GM19351 (cell line): ENCODE data around the gene ANKRD30A.
"Not testable (repeated sequence)": the region's sequence is repeated elsewhere in the genome, so short reads cannot be mapped to it uniquely, and the experiment has no call there.

Experiments
- ATAC-seq: cut with Tn5 transposase; IDR thresholded peaks from one replicate; pipeline ENCODE4 v1.9.1; 2021; ENCODE audit warnings: mild to moderate bottlenecking, moderate library complexity; ENCODE audit not compliant: unreplicated experiment

Gene ANKRD30A

DNA sequence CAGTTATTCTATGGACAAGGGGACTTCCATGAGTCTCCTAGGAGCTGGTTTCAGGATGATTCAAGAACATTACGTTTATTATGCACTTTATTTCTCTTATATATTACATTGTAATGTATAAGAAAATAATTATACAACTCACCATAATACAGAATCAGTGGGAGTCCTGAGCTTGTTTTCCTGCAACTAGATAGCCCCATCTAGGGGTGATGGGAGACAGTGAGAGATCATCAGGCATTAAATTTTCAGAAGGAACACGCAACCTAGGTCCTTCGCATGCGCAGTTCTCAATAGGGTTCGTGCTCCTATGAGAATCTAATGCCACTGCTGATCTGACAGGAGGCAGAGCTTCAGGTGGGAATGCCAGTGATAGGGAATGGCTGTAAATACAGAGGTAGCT lies 137.9 kb downstream of the ANKRD30A start:
- ATAC-seq: no peak

DNA sequence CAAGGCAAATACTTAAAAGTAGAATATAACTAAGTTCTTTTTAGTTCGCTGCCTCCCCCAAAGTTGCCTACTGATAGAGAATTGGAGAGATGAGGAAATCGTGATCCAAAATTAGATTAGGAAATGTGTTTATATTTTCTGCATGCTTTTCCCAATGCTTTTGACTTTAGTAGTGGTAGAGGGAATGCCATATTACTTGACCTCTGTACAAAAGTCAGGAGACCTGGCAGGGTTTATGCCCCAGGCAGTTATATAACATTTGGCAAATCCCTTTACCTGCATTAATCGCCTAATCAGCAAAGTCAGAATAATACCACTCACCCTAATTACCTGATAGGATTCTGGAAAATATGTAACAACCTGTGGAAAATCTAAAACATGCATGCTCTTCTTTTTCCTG lies 142.9 kb downstream of the ANKRD30A start:
- ATAC-seq: no peak

DNA sequence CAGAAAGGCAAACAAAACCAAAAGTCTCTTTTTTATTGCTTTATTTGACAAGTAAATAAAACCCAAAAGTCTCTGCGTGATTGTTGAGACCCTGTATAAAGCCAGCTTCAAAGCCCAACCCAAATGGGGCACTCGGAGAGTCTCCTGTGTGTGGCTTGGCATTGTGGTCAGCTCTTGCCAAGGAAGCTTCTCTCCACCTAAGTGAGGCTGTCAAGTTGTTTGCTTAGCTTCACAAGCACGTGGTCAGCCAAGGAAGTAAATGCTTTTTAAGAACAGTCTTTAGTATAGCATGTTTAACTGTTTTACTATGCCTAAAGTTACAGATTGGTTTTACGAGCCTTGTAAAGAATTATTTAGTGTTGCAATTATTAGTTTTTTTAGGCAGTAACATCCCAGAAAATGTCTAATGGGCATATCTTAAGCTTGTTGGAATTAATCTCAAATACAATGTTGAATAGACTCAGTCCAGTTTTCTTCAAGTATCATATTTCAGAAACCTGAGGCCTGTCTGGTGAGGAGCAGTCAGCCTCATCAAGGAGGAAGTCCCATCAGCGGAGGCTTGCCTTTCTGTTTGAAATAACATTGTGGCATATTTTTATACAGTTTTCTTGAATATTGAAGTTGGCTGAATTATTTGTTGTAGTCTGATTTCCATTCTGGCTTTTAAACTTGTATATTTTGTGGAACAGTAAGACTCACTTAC lies 144.3 kb downstream of the ANKRD30A start:
- no peak for ATAC-seq

DNA sequence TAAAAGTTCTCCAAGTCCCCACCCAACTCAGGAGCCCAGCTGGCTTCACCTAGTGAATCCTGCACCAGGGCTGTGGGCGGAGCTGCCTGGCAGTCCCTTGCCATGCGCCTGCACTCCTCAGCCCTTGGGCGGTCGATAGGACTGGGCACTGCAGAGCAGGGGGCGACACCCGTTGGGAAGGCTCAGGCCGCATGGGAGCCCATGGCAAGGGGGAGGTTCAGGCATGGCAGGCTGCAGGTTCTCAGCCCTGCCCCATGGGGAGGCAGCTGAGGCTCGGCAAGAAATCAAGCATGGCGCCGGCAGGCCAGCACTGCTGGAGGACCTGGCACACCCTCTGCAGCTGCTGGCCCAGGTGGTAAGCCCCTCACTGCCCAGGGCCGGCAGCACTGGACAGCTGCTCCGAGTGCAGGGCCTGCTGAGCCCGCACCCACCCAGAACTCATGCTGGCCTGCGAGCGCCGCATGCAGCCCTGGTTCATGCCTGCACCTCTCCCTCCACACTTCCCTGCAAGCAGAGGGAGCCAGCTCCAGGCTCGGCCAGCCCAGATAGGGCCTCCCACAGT lies 149.9 kb downstream of the ANKRD30A start:
- ATAC-seq: no peak

DNA sequence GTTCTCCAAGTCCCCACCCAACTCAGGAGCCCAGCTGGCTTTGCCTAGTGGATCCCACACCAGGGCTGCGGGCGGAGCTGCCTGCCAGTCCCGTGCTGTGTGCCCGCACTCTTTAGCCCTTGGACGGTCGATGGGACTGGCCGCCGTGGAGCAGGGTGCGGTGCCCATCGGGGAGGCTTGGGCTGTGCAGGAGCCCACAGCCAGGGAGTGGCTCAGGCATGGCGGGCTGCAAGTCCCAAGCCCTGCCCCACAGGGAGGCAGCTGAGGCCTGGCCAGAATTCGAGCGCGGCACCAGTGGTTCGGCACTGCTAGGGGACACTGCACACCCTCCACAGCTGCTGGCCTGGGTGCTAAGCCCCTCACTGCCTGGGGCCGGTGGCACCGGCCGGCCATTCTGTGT lies 159.7 kb downstream of the ANKRD30A start:
- ATAC-seq: no peak

DNA sequence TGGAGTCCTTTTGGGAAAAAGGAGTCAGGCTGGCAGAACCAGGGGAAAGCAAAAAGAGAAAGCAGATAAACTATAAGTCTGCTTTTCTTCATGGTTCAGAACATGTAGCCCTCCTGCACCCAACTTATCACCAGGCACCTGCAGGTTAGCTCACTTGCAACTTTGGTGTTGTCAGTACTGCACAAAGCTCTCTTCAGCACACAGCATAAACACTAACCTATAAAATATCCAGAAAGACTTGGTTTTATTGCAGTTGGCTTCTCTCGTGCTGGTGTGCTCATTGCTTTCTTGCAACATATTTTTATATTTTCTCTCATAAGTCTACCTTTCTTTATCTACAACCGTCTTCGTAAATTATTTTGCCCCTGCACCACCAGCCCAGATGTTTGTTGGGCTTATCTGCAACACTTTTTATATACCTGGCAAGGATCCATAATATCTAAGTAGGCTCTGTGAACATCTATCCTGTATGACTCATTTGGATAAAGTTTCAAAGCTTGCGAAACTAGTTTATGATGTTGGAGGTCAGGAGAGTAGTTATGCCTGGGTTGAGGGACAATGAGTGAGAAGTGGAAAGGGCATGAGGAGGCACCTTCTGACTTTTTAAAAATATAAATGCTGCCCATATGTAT lies 164.6 kb downstream of the ANKRD30A start:
- no peak for ATAC-seq

DNA sequence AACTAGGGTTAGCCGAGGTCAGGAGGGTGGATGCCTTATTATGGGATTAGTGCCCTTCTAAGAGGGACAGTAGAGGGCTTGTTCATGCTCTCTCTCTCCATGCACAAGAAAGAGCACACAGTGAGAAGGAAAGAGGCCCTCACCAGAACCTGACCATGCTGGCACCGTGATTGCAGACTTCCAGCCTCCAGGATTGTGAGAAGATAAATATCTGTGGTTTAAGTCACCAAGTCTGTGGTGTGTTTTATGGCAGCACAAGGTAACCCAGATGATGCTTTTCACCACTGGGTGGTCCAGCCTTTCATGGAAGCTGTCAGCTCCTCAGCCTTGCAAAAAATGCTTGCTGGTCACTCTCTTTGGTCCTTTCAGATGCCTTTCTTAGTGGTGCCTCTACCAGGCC lies 175.9 kb downstream of the ANKRD30A start:
- no peak for ATAC-seq

DNA sequence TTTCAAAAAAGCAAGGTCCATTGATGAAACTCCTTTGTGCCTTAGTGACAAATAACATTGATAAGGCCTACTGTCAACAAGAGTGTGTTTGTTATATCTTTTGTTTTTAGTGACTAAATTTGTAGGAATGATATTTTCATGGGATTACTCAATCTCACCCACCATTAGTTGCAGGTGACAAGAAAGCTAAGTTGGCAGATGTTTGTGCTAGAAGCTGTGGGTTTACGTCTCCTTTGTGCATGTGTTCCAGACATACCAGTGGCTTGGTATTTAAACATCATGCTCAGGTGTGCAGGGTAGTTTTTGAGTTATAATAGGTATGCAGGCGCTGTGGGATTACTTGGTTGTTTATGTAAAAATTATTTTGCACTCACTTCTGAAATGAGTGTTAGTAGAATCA lies 178.6 kb downstream of the ANKRD30A start:
- no peak for ATAC-seq

DNA sequence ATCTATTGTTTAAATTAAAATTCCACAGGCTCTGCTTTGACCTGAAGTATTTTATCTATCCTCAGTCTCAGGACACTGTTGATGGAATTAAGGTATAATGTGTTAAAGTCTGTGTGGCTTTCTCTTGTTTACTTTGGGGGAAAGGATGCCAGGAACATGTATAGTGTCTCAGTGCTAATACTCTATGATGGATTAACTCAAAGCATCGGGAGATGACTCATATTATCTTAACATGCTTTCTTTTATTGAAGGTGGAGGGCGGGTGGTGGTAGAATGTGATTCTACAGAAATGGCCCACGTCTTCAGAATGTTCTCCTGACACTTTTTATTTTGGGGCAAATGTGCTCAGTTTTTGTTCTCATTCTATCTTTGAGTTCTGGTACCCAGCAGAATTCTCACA lies 189.0 kb downstream of the ANKRD30A start:
- no peak for ATAC-seq

DNA sequence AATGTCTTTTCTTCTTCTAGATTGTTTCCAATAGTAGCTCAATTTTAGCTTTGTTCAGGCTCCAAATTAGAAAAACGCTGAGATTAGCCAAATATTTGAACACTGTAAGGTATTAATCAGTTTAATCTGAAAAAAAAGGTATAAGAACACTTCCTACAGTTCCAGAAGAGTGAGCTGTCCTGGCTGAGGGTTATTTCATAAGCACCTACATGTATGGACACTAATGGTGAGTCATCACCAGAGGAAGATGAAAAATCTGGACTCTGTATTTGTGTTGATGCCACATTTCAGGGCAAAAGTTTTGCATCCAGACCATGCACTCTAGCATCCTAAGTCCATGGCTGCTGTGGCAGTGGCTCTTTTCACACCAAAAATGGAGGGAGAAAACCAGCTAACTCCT lies 189.5 kb downstream of the ANKRD30A start:
- no peak for ATAC-seq

DNA sequence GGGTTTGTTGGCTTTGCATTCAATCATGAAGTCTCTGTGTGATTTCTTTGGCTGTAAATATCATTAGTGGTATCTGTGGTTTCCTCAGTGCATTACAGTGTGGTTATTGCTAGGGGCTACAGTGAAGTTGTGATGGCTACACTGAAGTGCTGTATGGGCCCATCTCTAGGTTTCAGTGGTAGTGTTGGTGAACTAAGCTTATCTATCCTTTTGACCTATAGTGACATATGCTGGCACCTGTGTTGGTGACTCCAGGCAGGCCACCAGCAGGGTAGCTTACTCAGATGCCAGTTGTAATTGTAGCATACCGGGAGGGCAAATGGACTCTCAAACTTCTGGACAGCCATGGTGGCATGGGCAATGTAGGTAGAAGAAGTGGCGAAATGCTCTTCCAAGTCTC lies 219.0 kb downstream of the ANKRD30A start:
- no peak for ATAC-seq

DNA sequence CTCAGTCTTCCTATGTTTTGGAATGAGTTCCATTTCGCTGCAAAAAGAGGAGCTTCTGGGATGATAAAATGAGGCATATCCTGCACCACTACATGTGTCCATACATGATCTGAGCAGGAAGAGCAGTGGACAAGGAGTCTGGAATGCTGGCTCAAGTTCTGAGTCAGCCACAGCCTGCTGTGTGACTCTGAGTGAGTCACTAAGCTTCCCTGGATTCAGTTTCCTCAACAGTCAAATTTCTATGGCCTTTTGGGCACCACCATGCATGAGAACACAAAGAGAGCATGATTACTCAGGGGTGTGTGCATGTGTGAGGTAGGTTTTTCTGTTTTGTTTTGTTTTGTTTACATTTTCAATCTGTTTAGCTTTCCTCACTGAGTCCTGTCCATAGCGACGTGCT lies 254.6 kb downstream of the ANKRD30A start:
- ATAC-seq: no peak

DNA sequence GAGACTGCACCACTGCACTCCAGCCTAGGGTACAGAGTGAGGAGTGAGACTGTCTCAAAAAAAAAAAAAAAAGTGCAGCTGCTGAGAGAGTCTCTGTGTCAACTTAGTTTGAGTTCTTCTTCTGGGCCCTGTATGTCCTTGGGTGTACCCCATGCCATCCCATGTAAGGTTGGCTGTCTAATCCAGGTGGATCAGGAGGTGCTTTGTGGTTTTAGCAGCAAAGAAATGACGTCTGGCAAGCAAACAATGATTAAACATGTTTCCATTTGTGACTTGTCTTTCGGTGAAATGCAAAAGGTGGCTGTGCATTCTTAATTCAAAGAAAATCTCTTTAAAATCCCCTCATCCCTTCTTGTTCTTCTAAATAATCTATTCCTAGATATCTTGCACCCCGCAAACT lies 255.9 kb downstream of the ANKRD30A start:
- no peak for ATAC-seq

DNA sequence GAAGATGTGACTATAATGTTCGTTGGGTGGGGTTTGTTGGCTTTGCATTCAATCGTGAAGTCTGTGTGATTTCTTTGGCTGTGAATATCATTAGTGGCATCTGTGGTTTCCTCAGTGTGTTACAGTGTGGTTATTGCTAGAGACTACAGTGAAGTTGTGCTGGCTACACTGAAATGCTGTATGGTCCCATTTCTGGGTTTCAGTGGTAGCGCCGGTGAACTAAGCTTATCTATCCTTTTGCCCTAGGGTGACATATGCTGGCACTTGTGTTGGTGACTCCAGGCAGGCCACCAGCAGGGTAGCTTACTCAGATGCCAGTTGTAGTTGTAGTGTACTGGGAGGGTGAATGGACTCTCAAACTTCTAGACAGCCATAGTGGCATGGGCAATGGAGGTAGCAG lies 259.5 kb downstream of the ANKRD30A start:
- ATAC-seq: no peak

DNA sequence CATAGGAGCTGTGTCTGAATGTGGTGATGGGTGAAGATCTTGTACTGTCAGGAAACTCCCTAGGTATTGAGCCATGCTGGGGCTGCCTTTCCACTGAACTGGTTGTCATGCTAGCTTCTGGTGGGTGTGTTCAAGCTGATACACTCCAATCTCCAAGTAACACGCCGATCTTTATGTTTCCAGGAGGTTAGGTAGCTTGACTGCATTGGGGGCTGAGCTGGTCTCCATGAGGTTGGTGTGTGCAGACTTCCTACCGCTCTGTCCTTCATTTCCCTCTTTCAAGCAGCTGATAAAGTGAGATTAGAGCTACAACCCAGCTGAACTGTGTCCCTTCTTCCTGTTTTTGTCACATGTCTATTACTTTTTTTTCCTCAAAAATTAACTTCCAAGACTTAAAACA lies 265.5 kb downstream of the ANKRD30A start:
- ATAC-seq: no peak

DNA sequence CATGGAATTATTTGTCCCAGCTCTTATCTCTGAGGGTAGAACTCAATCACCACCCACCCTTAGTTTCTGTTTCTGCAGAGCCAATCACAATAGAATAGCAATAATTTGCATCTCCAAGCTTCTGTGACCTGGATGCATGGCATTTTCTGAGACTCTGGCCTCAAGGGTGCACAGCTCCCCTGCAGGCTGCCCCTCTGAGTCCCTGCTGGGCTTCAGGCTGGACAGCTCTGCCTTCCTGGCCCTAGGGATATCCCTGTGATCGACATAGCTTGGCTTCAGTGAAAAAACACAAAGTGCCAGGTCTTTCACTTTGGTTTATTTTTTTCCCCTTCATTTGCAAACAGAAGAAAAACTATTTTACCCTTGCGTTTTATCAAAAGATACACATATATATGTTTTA lies 275.4 kb downstream of the ANKRD30A start:
- not testable (repeated sequence) for ATAC-seq

DNA sequence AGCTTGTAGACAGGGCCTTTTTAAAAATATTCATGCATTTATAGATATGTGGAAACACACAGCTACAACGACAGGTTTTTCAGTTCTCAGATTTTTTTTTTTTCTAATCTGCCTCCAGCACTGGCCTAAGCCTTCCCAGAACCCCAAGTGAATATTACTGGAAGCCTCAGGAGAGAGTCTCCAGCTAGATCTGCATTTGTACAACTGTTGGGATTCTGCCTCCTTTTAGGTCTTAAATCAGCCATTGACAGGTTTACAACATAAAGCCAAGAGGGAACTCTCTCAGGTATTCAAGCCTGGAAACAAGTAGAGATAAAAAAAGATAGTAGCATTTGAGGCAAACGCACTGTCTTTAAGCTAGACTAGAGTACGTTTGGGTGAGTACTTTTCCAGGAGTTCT lies 275.8 kb downstream of the ANKRD30A start:
- ATAC-seq: no peak

DNA sequence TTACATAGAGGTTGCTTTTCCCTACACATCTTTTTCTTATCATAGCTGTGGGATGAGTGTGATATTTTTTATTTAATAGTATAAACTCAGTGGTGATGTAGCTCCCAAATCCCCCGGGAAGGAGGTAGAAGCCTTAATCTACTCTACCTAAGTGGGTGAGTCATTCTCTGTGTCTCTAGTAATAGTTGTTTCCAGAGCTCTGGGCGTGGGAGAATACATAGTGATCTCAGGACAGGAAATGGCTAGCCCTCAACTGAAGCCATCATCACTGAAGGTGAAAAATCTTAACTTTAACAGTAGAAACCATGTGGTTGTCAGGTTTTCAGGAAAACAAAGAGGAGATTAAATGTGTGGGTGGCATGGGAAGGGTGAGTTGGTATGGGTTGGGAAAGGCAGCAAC lies 278.4 kb downstream of the ANKRD30A start:
- no peak for ATAC-seq
